C4-2B (cell line): ENCODE results near the gene CRISPLD2.
"Not testable (repeated sequence)": the region's sequence is repeated elsewhere in the genome, so short reads cannot be mapped to it uniquely, and the experiment has no call there.

ENCODE experiments used
- H3K27ac ChIP-seq: fragments of 450-650 bp; 2 replicates; pipeline ENCODE4 v1.5.1; 2017
- ZFX ChIP-seq: fragments of 450-650 bp; IDR thresholded peaks from 2 replicates; pipeline ENCODE4 v1.6.1; 2017
- TF ChIP-seq, protein P1 (sequence below): fragments of 450-650 bp; conservative IDR thresholded peaks from 2 replicates; pipeline ENCODE4 v1.5.1; 2017; ENCODE audit warnings: mild to moderate bottlenecking

CRISPLD2 gene

DNA sequence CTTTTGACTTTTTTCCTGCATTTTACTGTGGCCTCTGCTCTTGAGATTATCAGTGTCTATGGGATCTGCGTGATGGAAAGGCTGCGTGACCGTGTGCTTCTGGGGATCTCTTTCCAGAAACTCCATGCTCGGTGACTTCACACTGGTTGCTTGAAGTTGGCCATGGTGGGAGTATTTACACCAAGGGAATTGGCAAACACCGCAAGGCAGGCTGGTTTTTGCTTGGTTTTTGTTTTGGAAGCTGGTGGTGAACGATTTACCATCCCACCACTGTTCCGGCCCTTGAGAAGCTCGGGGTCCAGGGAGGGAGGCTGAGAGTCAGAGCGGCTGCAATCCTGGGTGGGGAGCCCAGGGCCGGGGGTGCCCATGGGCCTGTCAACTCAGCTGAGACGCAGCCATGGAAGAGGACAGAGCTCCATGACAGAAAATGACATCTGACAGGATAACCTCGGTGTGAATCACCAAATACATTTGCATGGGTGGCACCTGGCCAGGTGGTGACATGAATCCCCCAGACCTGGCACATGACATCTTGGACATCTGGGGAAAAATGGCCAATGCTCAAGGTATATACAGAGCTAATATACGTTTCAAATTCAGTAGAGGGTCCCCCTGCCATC lies 11.1 kb downstream of the CRISPLD2 start:
- H3K27ac ChIP-seq = no peak overlapping the region
- TF ChIP-seq, protein P1, sequence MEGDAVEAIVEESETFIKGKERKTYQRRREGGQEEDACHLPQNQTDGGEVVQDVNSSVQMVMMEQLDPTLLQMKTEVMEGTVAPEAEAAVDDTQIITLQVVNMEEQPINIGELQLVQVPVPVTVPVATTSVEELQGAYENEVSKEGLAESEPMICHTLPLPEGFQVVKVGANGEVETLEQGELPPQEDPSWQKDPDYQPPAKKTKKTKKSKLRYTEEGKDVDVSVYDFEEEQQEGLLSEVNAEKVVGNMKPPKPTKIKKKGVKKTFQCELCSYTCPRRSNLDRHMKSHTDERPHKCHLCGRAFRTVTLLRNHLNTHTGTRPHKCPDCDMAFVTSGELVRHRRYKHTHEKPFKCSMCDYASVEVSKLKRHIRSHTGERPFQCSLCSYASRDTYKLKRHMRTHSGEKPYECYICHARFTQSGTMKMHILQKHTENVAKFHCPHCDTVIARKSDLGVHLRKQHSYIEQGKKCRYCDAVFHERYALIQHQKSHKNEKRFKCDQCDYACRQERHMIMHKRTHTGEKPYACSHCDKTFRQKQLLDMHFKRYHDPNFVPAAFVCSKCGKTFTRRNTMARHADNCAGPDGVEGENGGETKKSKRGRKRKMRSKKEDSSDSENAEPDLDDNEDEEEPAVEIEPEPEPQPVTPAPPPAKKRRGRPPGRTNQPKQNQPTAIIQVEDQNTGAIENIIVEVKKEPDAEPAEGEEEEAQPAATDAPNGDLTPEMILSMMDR = no peak
- TF ChIP-seq ZFX = no peak

DNA sequence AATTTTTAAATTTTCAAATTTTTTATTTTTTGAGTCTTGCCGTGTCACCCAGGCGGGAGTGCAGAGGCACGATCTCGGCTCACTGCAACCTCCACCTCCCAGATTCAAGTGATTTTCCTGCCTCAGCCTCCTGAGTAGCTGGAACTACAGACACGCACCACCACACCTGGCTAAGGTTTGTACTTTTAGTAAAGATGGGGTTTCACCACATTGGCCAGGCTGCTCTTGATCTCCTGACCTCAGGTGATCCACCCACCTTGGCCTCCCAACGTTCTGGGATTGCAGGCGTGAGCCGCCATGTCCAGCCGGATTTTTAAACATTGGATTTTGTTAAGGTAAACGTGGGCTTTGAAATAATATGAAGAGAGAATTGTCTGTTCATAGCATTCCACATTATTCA lies 11.9 kb downstream of the CRISPLD2 start:
- not testable (repeated sequence) for H3K27ac ChIP-seq

DNA sequence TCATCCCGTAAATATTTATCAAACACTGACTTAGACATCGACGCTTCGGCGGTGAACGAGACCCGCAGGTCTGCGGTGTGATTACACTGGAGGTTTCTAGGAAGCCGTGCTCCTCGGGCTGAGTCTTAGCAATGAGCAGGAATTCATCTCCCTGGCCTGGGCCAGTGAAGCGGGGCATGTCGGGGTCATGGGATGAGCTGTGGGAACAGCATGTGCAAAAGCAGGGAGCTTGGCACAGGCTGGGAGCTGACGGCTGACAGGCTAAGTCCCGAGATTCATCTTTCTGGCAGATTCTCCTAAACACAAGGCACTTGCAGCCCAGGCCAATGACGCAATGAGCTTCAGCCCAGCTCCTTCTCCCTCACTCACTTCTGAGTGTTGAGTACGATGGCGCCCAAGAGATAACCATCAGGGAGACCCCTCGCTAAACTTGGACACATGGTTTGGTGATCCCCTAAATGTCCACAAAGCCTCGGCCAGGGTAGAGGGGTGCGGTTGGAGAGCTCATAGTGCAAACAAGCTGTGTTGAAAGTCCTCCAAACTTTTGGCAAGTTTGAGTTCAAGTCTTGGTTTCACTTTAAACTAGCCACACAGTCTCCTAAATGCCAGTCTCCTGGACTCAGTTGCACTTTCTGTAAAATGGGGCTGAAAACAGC lies 12.8 kb downstream of the CRISPLD2 start:
- H3K27ac ChIP-seq = no peak overlapping the region
- TF ChIP-seq, protein P1 = no peak
- no peak for TF ChIP-seq ZFX

DNA sequence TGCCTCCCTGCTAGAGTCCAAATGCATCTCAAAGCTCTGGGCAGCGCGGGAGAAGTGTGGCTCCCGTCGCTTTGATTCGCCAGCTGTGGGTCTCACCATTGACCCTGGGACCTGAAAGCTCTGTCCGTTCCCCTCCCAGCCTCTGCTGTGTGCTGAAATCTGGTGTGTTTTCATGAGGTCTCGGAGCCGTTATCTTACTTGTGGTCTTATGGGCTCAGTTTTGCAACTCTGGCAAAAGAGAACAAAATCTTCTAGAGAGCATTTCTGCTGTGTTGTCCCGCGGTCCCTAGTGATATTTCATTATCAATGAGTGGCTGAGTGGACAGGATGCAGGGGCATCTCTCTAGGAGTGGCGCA lies 13.3 kb downstream of the CRISPLD2 start:
- TF ChIP-seq, protein P1 = no peak
- no peak for TF ChIP-seq ZFX
- H3K27ac ChIP-seq = no peak overlapping the region

DNA sequence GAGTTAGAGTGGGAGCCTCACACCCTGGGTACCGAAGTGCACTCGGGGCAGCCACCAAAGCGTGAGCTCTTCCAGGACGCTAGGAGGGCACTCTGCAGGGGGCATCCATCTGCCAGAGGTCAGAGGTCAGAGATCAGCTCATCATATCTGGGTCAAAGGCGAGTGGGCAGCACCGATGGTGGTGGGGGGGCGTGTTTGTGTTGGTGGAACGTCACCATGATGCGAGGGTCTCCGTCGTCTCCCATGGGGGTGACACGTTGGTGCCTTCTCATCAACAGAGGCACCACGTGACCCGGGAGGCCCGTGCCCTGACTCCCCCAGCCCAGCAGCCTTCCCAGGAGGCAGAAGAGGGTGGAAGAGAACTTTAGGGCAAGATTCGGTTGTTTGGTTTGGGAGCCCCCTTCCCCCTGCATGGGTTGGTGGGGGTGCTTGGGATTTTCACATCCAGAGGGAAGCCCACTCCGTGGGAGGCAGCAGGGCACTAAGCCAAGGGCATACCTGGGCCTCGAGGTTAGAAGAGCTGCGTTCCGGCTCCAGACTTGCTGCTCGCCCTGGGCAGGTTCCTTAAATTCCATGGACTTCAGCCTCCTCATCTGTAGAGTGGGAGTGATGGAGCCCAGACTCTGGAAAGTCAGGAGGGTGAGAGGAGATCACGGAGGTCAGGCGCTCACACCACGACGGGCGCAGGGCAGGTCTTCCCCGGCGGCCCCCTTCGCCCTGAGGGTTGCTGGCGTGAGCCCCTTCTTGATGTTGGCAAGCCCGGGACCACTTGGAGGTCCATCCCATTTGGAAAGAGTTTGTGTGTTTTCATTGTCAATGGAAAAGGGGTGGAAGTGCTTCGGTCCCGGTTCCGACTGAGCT lies 14.0 kb downstream of the CRISPLD2 start:
- H3K27ac ChIP-seq = no peak overlapping the region
- TF ChIP-seq, protein P1 = no peak
- TF ChIP-seq ZFX = no peak

DNA sequence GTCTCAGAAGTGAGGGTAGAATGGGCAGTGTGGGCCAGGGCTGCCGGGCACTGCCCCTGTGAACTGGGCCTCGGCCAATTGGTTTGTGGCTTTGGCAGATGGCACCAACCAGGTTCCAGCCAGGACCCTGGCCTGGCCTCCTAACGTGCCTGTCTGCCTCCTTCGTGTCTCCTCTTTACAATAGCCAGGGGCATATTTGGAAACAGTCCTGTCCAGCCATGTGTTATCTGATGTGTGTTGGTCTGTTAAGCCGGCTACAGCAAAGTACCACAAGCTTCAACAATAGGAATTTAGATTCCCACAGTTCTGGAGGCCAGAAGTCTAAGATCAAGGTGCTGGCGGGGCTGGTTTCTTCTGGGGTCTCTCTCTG lies 14.6 kb downstream of the CRISPLD2 start:
- H3K27ac ChIP-seq = no peak overlapping the region
- no peak for TF ChIP-seq ZFX
- TF ChIP-seq, protein P1 = no peak

DNA sequence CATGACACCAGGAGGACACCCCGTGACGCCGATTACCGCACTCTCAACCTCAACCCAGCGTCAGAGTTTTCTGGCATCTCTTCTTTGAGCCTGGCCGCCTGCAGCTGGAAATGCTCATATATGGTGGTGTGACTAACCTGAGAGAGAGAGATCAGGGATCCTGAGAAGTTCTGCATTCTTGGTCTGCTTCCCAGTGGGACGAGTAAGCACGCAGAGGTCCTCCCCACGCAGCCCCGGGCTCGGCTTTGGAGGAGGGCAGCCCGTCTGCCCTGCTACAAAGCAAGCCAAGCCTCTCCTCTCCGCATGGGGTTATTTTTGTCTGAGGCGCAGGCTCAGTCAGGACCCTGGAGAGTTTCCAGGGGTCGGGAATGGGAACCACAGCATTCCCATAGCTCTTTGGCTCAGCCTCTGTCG lies 16.5 kb downstream of the CRISPLD2 start:
- no peak overlapping the region for H3K27ac ChIP-seq
- TF ChIP-seq, protein P1 = no peak
- TF ChIP-seq ZFX = no peak
